ENCODE measurements around the gene CCNG2.

DNA sequence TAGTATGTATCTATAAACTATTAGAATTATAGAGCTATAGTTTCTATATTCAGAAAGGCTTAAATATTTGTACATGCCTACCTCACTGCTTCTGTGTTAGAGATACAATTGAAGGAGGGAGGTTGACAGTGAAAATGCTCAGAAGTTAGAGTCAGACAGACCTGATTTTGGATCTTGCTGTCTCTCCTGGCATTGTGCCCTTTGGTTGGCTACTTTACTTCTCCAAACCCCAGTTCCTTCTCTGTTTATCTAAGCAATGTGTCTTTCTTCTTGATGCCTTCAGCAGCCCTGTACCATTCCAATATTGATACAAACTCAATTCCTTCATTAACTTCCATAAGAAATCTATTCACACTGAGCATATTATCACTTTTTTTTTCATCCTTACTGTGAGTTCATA lies 28.7 kb downstream of the CCNG2 start:
- TF ChIP-seq, protein P1, sequence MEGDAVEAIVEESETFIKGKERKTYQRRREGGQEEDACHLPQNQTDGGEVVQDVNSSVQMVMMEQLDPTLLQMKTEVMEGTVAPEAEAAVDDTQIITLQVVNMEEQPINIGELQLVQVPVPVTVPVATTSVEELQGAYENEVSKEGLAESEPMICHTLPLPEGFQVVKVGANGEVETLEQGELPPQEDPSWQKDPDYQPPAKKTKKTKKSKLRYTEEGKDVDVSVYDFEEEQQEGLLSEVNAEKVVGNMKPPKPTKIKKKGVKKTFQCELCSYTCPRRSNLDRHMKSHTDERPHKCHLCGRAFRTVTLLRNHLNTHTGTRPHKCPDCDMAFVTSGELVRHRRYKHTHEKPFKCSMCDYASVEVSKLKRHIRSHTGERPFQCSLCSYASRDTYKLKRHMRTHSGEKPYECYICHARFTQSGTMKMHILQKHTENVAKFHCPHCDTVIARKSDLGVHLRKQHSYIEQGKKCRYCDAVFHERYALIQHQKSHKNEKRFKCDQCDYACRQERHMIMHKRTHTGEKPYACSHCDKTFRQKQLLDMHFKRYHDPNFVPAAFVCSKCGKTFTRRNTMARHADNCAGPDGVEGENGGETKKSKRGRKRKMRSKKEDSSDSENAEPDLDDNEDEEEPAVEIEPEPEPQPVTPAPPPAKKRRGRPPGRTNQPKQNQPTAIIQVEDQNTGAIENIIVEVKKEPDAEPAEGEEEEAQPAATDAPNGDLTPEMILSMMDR (IDR thresholded peaks at IDR 0.05; ENCODE audit: insufficient read depth, low read length): no peak
- no peak for TF ChIP-seq POLR2AphosphoS5 (IDR thresholded peaks at IDR 0.05; ENCODE audit: low read depth)
